Eye (tissue), 1 donor: ENCODE data around the gene UPK3A.
"Not testable (repeated sequence)": the region's sequence is repeated elsewhere in the genome, so short reads cannot be mapped to it uniquely, and the experiment has no call there.

Experiments used
- DNase-seq: peaks from one replicate; pipeline ENCODE4 v3.0.0-alpha.2; 2015

The UPK3A gene

GRCh38 chr22:45284705-45285262 is at the start of gene UPK3A:
Gene UPK3A, plus strand, starts transcription at chr22:45284949. Its CDS starts 65 bp downstream, at chr22:45285014.
- DNase-seq = peak; percentile 57

GRCh38 chr22:45235101-45235777 is 49.5 kb upstream of the UPK3A start:
- no peak for DNase-seq

DNA sequence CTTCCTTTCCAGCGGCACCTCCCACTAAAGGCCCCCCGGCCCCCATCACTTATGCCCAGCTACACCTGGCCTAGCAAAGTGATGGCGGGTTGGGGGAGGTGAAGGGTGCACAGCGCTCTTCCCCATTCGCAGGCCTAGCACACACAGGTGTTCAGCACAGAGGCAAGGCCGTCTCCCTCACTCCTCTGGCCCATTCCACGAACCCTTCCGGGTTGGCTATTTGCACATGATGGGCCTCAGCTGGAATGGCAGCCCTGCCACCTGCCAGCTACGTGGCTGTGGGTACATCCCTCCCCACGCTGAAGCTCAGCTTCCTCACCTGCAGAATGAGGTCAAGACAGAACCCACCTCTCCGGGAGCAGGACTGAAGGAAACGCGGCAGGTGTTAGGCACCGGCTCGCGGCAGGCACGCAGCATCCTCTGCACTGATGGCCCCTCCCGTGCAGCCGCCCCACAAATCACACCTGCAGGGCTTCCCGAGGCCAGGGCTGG is 48.9 kb upstream of the UPK3A start:
- no peak for DNase-seq

GRCh38 chr22:45237065-45237990 is 47.4 kb upstream of the UPK3A start:
- no peak for DNase-seq

GRCh38 chr22:45238076-45238956 is 46.4 kb upstream of the UPK3A start:
- DNase-seq = no peak

- DNase-seq = no peak
These were observed 45.6 kb upstream of the UPK3A start for GRCh38 chr22:45238957-45239680.

DNA sequence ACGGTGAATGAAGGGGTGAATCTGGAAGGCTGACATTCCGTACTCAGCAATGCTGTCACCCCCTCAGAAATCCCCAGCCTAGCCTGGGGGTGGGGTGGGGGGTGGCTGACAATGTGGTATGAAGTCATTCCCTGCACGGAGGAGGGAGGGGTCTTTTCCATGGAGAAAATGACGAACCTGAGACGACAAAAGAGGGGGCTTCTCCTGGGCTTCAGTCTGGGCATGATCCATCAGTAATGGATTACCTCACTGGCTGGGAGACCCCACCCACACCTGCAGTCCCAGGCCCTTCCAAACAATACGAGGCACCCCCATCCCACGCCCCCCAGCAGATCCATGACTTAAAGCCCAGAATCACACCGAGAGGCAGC is 45.1 kb upstream of the UPK3A start:
- DNase-seq = no peak

DNA sequence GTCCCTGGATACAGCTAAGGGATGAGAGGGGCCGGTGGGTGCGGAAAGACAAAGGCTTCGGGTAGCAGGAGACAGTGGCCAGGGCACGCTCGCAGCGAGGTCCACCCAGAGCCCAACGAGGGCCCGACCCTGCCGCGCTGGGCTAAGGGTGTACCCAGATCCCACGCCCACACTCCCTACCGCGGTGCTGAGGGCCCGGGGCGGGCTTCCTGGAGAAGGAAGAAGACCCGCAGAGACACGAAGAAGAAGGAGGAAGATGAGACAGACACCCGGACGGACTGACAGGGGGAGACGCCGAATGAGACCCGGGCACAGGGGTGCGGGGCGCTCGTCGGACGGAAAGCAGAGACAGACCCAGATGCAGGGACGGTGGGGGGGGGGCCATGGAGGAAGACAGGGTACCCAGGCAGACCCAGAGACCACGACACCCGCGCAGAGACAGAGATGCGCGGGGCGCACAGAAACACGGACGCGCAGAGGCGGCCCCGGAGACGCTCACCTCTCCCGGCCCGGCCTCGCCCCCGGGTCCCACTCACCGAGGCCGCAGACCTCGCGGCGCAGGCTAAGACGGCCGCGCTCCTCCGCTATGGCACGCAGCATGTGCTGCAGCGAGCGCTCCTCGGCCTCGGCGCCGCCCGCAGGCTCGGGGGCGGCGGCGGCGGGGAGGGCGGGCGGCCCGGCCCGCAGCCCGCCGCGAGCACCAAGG is 44.5 kb upstream of the UPK3A start:
- DNase-seq = peak; percentile 65

GRCh38 chr22:45240810-45241631 is 43.7 kb upstream of the UPK3A start, which contains the start of gene KIAA0930:
Gene KIAA0930, minus strand, starts transcription at chr22:45240894. Its CDS starts 191 bp downstream, at chr22:45240703.
- peak; percentile 87 for DNase-seq

- no peak for DNase-seq
These were observed 42.0 kb upstream of the UPK3A start for GRCh38 chr22:45242778-45243191.

DNA sequence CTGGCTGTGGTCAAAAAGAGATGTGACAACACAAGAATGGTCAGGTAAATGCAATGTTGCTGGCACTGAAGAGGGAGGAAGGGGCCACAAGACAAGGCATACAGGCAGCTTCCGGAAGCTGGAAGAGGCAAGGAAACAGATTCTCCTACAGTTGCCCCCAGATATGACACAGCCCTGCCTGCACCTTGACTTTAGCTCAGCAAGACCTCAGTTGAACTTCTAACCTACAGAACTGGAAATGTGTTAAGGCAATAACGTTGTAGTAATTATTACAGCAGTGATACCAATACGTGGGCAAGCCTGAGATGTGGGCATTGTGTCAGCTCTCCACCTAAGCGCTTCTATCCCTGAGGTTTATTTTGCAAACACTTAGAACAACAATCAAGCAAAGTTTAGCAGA is 39.8 kb upstream of the UPK3A start:
- DNase-seq = no peak

GRCh38 chr22:45246060-45246985 is 38.4 kb upstream of the UPK3A start:
- peak; percentile 46 for DNase-seq

DNA sequence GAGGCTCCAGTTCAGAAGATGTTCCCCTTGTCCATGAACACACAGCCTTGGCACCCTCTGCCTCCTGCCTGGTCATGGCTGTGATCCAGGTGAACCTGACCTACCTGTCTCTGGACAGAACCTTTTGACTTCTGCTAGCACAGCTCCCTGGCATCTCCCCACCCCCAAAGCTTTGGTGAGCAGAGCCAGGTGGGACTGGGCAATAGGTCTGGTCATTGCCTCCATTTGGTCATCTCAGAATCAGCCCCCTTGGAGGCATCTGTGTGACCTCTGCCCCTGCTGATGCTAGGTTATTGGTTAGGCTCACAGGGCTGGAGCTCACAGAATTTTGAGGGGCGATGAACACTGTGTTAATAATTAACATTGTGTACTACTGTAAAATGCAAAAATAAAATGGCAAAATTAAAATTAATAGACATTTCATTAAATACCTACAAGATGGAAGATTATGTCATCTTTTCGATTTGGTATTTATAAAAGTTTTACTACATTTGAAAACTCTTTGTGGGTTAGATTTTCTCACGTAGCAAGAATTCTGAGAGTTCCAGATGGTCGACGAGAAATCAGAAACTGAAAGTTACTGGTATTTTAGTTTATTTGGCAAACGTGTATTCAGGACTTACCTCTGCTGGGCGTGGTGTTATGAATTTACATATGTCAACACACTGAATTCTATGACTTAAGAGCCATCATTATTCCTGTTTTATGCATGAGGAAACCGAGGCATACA is 35.8 kb upstream of the UPK3A start:
- DNase-seq = no peak

DNA sequence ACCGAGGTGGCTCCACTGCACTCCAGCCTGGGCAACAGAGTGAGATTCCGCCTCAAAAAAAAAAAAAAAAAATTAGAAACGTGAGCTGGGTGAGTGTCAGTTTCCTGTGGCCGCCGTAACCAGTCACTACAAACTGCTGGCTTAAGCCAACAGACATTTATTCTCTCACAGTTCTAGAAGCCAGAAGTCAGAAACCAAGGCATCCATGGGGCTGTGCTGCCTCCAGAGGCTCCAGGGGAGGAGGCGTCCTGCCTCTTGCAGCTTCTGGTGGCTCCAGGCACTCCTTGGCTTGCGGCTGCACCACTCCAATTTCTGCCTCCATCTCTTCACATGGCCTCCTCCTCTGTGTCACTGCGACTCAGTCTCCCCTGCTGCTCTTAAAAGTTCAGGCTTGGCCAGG is 32.9 kb upstream of the UPK3A start:
- DNase-seq = no peak

GRCh38 chr22:45253039-45253641 is 31.6 kb upstream of the UPK3A start:
- no peak for DNase-seq

- no peak for DNase-seq
These were observed 30.4 kb upstream of the UPK3A start for GRCh38 chr22:45254388-45254787.

DNA sequence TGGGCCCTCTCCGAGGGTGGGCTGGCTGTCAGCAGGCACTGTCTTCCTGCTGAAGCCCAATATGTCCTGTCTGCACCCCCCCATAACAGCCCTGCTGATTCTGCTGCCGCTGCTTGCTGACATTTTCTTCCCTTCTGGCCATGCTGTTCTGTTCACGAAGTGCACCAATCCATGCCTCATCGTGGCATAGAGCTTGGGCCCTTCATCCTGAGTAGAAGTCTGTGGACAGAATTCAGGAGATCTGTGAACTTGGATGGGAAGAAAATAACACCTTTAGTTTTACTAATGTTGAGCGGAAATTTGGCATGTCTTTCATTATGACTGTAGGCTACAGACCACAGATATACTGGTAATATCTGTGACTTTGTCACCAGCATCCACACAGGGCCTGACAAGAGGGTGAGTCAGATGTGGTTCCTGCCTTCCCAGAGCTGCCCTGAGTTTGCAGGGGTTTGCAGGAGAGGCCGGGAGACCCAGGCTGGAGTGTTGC is 29.9 kb upstream of the UPK3A start:
- DNase-seq = no peak

GRCh38 chr22:45257941-45258340 is 26.8 kb upstream of the UPK3A start:
- not testable (repeated sequence) for DNase-seq
